ENCODE measurements around the gene CLCN6. TPM values are rescaled to one million over a fixed set of nuclear protein-coding genes. Genes with fewer than 3 reads are reported as not detected.

The CLCN6 gene
- total and polyA plus RNA-seq, 10 of the 15 experiments (the other 5 are each of a cell fraction or from before 2014, with no cell fraction given), result 2.2 to 20.9 (median 10.2) TPM

GRCh38 chr1:11874258-11874562 lies 68.2 kb downstream of the CLCN6 start:
- ChIA-PET POLR2A (no interaction called here), SMC1A (ENCODE audit: uncharacterized antibody, unreplicated experiment) (no interaction called here), RAD21 (ENCODE audit: unreplicated experiment) (no interaction called here), CTCF (no interaction called here)
- BruUV-seq (replicated peaks), result no TSS peak
- H3K27me3 ChIP-seq (replicated peaks in 1 of 2; ENCODE audit: control insufficient read depth in 2 of 2, insufficient read depth in 2 of 2, low read length in 1 of 2), result peaks cover 0 to 1% of the 10 kb centered on the region in 2 experiments; a peak in 1 of 4 replicates
- TF ChIP-seq RELA (IDR thresholded peaks at IDR 0.05; ENCODE audit: borderline replicate concordance, partially characterized antibody) (no peak), RAD21 (IDR thresholded peaks at IDR 0.05; ENCODE audit: insufficient read depth, low read depth, low read length) (no peak), HDAC2 (IDR thresholded peaks at IDR 0.05) (no peak), LARP7 (IDR thresholded peaks at IDR 0.05) (no peak)
- TF ChIP-seq, protein P1, sequence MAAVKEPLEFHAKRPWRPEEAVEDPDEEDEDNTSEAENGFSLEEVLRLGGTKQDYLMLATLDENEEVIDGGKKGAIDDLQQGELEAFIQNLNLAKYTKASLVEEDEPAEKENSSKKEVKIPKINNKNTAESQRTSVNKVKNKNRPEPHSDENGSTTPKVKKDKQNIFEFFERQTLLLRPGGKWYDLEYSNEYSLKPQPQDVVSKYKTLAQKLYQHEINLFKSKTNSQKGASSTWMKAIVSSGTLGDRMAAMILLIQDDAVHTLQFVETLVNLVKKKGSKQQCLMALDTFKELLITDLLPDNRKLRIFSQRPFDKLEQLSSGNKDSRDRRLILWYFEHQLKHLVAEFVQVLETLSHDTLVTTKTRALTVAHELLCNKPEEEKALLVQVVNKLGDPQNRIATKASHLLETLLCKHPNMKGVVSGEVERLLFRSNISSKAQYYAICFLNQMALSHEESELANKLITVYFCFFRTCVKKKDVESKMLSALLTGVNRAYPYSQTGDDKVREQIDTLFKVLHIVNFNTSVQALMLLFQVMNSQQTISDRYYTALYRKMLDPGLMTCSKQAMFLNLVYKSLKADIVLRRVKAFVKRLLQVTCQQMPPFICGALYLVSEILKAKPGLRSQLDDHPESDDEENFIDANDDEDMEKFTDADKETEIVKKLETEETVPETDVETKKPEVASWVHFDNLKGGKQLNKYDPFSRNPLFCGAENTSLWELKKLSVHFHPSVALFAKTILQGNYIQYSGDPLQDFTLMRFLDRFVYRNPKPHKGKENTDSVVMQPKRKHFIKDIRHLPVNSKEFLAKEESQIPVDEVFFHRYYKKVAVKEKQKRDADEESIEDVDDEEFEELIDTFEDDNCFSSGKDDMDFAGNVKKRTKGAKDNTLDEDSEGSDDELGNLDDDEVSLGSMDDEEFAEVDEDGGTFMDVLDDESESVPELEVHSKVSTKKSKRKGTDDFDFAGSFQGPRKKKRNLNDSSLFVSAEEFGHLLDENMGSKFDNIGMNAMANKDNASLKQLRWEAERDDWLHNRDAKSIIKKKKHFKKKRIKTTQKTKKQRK (IDR thresholded peaks at IDR 0.05; ENCODE audit: low read depth, low read length), result no peak
- no peaks in the 10 kb centered on the region for H3K36me3 ChIP-seq (ENCODE audit: control insufficient read depth in 2 of 2, insufficient read depth in 2 of 2, low read length in 1 of 2)
- H4K20me1 ChIP-seq (ENCODE audit: control insufficient read depth, insufficient read depth), result no peaks in the 10 kb centered on the region
- no peaks in the 10 kb centered on the region for H3K4me1 ChIP-seq (ENCODE audit: control insufficient read depth, insufficient read depth, low read length)
- no peak overlapping the region for H3K4me2 ChIP-seq (ENCODE audit: control insufficient read depth, insufficient read depth)
- 34% methylated on average over 10 of the region's 10 CpGs for WGBS (ENCODE audit: insufficient coverage, insufficient replicate concordance, low lambda C conversion rate, missing lambda C conversion rate)
- ATAC-seq, result no peak
- no peak overlapping the region for H3K27ac ChIP-seq (ENCODE audit: control insufficient read depth, insufficient read depth)
- DNase-seq (ENCODE audit: low read depth, low spot score), result no peak
- no peak for FAIRE-seq
- no peak overlapping the region for H3K9ac ChIP-seq (ENCODE audit: control insufficient read depth, insufficient read depth, low read length)
- H3K4me3 ChIP-seq, result no peak overlapping the region
- no peak overlapping the region for H2AFZ ChIP-seq (ENCODE audit: control insufficient read depth, low read depth, low read length)
- intact Hi-C loops (cut with micrococcal nuclease; ENCODE audit: unreplicated experiment) (no loop called here), in situ Hi-C loops (cut with MboI) (no loop called here)
- no peaks in the 10 kb centered on the region for H3K9me3 ChIP-seq (replicated peaks; ENCODE audit: control insufficient read depth, insufficient read depth, low read length)
- no peaks in the 10 kb centered on the region for H3K79me2 ChIP-seq (ENCODE audit: control insufficient read depth, insufficient read depth, low read length)

GRCh38 chr1:11874624-11875023 lies 68.6 kb downstream of the CLCN6 start:
- TF ChIP-seq IKZF2 (IDR thresholded peaks at IDR 0.05) (no peak), BCL11A (IDR thresholded peaks at IDR 0.05; ENCODE audit: low read depth, low read length) (no peak), ZSCAN29 (IDR thresholded peaks at IDR 0.05) (no peak), BMI1 (IDR thresholded peaks at IDR 0.05; ENCODE audit: borderline replicate concordance) (no peak), BRCA1 (IDR thresholded peaks at IDR 0.05; ENCODE audit: low read depth, low read length) (no peak), KAT2A (conservative IDR thresholded peaks at IDR 0.05; ENCODE audit: control insufficient read depth, low read depth, low read length) (no peak), LARP7 (IDR thresholded peaks at IDR 0.05) (no peak), SP1 (IDR thresholded peaks at IDR 0.05; ENCODE audit: low read depth, low read length) (no peak), CREM (IDR thresholded peaks at IDR 0.05; ENCODE audit: low read depth) (no peak), TCF3 (IDR thresholded peaks at IDR 0.05; ENCODE audit: borderline replicate concordance, insufficient read depth, low read depth, low read length) (no peak)
- TF ChIP-seq, protein P2, sequence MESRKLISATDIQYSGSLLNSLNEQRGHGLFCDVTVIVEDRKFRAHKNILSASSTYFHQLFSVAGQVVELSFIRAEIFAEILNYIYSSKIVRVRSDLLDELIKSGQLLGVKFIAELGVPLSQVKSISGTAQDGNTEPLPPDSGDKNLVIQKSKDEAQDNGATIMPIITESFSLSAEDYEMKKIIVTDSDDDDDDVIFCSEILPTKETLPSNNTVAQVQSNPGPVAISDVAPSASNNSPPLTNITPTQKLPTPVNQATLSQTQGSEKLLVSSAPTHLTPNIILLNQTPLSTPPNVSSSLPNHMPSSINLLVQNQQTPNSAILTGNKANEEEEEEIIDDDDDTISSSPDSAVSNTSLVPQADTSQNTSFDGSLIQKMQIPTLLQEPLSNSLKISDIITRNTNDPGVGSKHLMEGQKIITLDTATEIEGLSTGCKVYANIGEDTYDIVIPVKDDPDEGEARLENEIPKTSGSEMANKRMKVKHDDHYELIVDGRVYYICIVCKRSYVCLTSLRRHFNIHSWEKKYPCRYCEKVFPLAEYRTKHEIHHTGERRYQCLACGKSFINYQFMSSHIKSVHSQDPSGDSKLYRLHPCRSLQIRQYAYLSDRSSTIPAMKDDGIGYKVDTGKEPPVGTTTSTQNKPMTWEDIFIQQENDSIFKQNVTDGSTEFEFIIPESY (IDR thresholded peaks at IDR 0.05), result no peak
- no peak overlapping the region for H3K27ac ChIP-seq (ENCODE audit: control insufficient read depth, insufficient read depth)
- H3K36me3 ChIP-seq (ENCODE audit: control insufficient read depth in 2 of 2, insufficient read depth in 2 of 2, low read length in 1 of 2), result no peaks in the 10 kb centered on the region
- H3K4me3 ChIP-seq, result no peak overlapping the region
- H3K4me2 ChIP-seq (ENCODE audit: control insufficient read depth, insufficient read depth), result no peak overlapping the region
- no peak for ATAC-seq
- in situ Hi-C loops (cut with MboI) (no loop called here), intact Hi-C loops (cut with micrococcal nuclease; ENCODE audit: unreplicated experiment) (no loop called here)
- no peaks in the 10 kb centered on the region for H3K4me1 ChIP-seq (ENCODE audit: control insufficient read depth, insufficient read depth, low read length)
- WGBS (ENCODE audit: insufficient coverage, insufficient replicate concordance, low lambda C conversion rate, missing lambda C conversion rate), result 28% methylated on average over 6 of the region's 6 CpGs
- ChIA-PET POLR2A (no interaction called here), RAD21 (ENCODE audit: unreplicated experiment) (no interaction called here), SMC1A (ENCODE audit: uncharacterized antibody, unreplicated experiment) (no interaction called here), CTCF (no interaction called here)
- H3K9ac ChIP-seq (ENCODE audit: control insufficient read depth, insufficient read depth, low read length), result no peak overlapping the region
- H4K20me1 ChIP-seq (ENCODE audit: control insufficient read depth, insufficient read depth), result no peaks in the 10 kb centered on the region
- DNase-seq (ENCODE audit: low read depth, low spot score), result no peak
- H3K27me3 ChIP-seq (replicated peaks in 1 of 2; ENCODE audit: control insufficient read depth in 2 of 2, insufficient read depth in 2 of 2, low read length in 1 of 2), result peaks cover 0 to 1% of the 10 kb centered on the region in 2 experiments; a peak in 1 of 4 replicates
- H3K9me3 ChIP-seq (replicated peaks; ENCODE audit: control insufficient read depth, insufficient read depth, low read length), result no peaks in the 10 kb centered on the region
- FAIRE-seq, result no peak
- H2AFZ ChIP-seq (ENCODE audit: control insufficient read depth, low read depth, low read length), result no peak overlapping the region
- no peaks in the 10 kb centered on the region for H3K79me2 ChIP-seq (ENCODE audit: control insufficient read depth, insufficient read depth, low read length)
- no TSS peak for BruUV-seq (replicated peaks)
